ENCODE results near the gene ARHGAP31. TPM values are rescaled to one million over a fixed set of nuclear protein-coding genes. Genes with fewer than 3 reads are reported as not detected.
A peak's percentile ranks its signal among the peaks of the same experiment; 100 is the strongest.

The ARHGAP31 gene
- polyA plus RNA-seq, 3 donors: 4.7 to 9.8 (median 7.6) TPM

GRCh38 chr3:119376758-119377157, 82.6 kb downstream of the ARHGAP31 start:
- TF ChIP-seq CTCF (IDR thresholded peaks at IDR 0.05): no peak
- no peak overlapping the region for H2AFZ ChIP-seq (ENCODE audit: insufficient read depth, low read depth, low read length, poor library complexity, severe bottlenecking)
- 100% methylated on average over 1 of the region's 1 CpG for WGBS (ENCODE audit: insufficient coverage)
- no peak overlapping the region for H3K9ac ChIP-seq (ENCODE audit: insufficient read depth, low read length, poor library complexity, severe bottlenecking)
- no peak for DNase-seq
- H3K79me2 ChIP-seq (ENCODE audit: insufficient read depth, low read length): no peaks in the 10 kb centered on the region
- Mint-ChIP-seq H3K9me3 (peaks cover 0 to 5% (median 0%) of the 10 kb centered on the region in 7 donors), H3K4me1 (no peaks in the 10 kb centered on the region), H3K4me3 (no peak overlapping the region), H3K27ac (no peak overlapping the region), H3K27me3 (ENCODE audit: low read depth in 3 of 3) (no peaks in the 10 kb centered on the region), H3K36me3 (peaks cover 48 to 50% of the 10 kb centered on the region in 2 donors)
- H3K27ac ChIP-seq (ENCODE audit: low read depth in 1 of 2, low read length in 2 of 2): no peak overlapping the region
- H3K27me3 ChIP-seq (ENCODE audit: control insufficient read depth in 2 of 2, insufficient read depth in 2 of 2, low read length in 2 of 2): no peaks in the 10 kb centered on the region
- no peak overlapping the region for H3K4me3 ChIP-seq (replicated peaks in 1 of 3; ENCODE audit: low read depth in 2 of 3, low read length in 3 of 3)
- intact Hi-C loops (cut with micrococcal nuclease): no loop called here
- no peak overlapping the region for H3K4me2 ChIP-seq (replicated peaks; ENCODE audit: extremely low read depth, low read length, poor library complexity, severe bottlenecking)
- no peaks in the 10 kb centered on the region for H3K4me1 ChIP-seq (ENCODE audit: control insufficient read depth in 1 of 2, insufficient read depth in 2 of 2, low read length in 2 of 2)
- H3K9me3 ChIP-seq (replicated peaks in 1 of 2; ENCODE audit: control insufficient read depth in 1 of 2, insufficient read depth in 1 of 2, low read length in 2 of 2): no peaks in the 10 kb centered on the region
- peaks cover 18 to 54% of the 10 kb centered on the region in 2 donors for H3K36me3 ChIP-seq (replicated peaks in 1 of 2; ENCODE audit: control insufficient read depth in 1 of 2, insufficient read depth in 2 of 2, low read length in 2 of 2)
- H4K20me1 ChIP-seq (ENCODE audit: insufficient read depth, low read length): no peaks in the 10 kb centered on the region

GRCh38 chr3:119378259-119378803, 84.1 kb downstream of the ARHGAP31 start:
- H3K27me3 ChIP-seq (ENCODE audit: control insufficient read depth in 2 of 2, insufficient read depth in 2 of 2, low read length in 2 of 2): no peaks in the 10 kb centered on the region
- no peaks in the 10 kb centered on the region for H3K4me1 ChIP-seq (ENCODE audit: control insufficient read depth in 1 of 2, insufficient read depth in 2 of 2, low read length in 2 of 2)
- no peaks in the 10 kb centered on the region for H3K9me3 ChIP-seq (replicated peaks in 1 of 2; ENCODE audit: control insufficient read depth in 1 of 2, insufficient read depth in 1 of 2, low read length in 2 of 2)
- H3K27ac ChIP-seq (ENCODE audit: low read depth in 1 of 2, low read length in 2 of 2): no peak overlapping the region
- DNase-seq: no peak
- H3K79me2 ChIP-seq (ENCODE audit: insufficient read depth, low read length): no peaks in the 10 kb centered on the region
- Mint-ChIP-seq H3K9me3 (peaks cover 0 to 5% (median 0%) of the 10 kb centered on the region in 7 donors), H3K4me3 (no peak overlapping the region), H3K27ac (peak overlapping the region in 2 of 7 donors; percentile 27 to 58), H3K4me1 (no peaks in the 10 kb centered on the region), H3K36me3 (peaks cover 58 to 60% of the 10 kb centered on the region in 2 donors), H3K27me3 (ENCODE audit: low read depth in 3 of 3) (peaks cover 0 to 2% (median 0%) of the 10 kb centered on the region in 3 donors)
- no peak overlapping the region for H3K4me2 ChIP-seq (replicated peaks; ENCODE audit: extremely low read depth, low read length, poor library complexity, severe bottlenecking)
- H2AFZ ChIP-seq (ENCODE audit: insufficient read depth, low read depth, low read length, poor library complexity, severe bottlenecking): no peak overlapping the region
- 100% methylated on average over 2 of the region's 8 CpGs for WGBS (ENCODE audit: insufficient coverage)
- intact Hi-C loops (cut with micrococcal nuclease): no loop called here
- H4K20me1 ChIP-seq (ENCODE audit: insufficient read depth, low read length): no peaks in the 10 kb centered on the region
- peaks cover 33 to 67% of the 10 kb centered on the region in 2 donors for H3K36me3 ChIP-seq (replicated peaks in 1 of 2; ENCODE audit: control insufficient read depth in 1 of 2, insufficient read depth in 2 of 2, low read length in 2 of 2)
- no peak overlapping the region for H3K4me3 ChIP-seq (replicated peaks in 1 of 3; ENCODE audit: low read depth in 2 of 3, low read length in 3 of 3)
- H3K9ac ChIP-seq (ENCODE audit: insufficient read depth, low read length, poor library complexity, severe bottlenecking): no peak overlapping the region
- no peak for TF ChIP-seq CTCF (IDR thresholded peaks at IDR 0.05)
